HTR-8/SVneo (cell line): Measurements from ENCODE around the gene PALLD.

Source experiments
- DNase-seq: peaks from one replicate; pipeline ENCODE4 v3.0.0; 2011; ENCODE audit warnings: low spot score, mixed read lengths; ENCODE audit not compliant: insufficient read length
- FAIRE-seq: peaks from 2 replicates; lab custom pipeline; 2011; peaks lifted over from hg19 to GRCh38; lab: Jason Lieb, UNC

Gene PALLD

GRCh38 chr4:168853770-168854169 lies 356.9 kb downstream of the PALLD start:
- peak; percentile 40 for FAIRE-seq

DNA sequence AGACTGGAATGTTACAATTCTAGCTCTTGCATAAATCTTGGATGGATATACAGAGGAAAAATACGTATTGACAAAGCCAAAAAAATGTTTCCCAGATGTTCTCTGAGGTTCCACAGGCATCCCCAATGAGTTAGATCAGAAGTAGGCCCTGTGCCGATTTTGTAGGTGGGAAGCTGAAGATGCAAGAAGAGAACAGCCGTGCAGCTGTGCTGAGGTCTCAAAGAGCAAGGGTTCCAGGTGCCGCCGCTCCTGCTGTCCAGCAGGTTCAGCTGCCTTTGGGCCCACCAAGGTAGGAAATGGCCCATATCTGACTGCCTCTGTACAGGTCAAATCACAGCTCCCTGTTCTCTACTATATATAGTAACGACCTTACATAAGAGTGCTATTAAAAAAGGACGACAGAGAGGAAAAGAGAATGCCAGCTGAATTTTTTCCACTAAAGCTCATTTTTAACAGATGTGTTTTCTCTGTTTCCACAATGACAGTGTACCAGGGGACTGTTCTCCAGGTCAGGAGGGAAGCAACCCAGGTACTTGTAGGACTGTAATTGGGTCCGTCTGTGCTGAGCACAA lies 357.6 kb downstream of the PALLD start:
- FAIRE-seq (no peak), DNase-seq (no peak)

More at GRCh38 chr4:168853770-168854169, 356.9 kb downstream of the PALLD start:
- DNase-seq, result no peak

GRCh38 chr4:168856312-168856711 lies 359.5 kb downstream of the PALLD start:
- FAIRE-seq (no peak), DNase-seq (no peak)

DNA sequence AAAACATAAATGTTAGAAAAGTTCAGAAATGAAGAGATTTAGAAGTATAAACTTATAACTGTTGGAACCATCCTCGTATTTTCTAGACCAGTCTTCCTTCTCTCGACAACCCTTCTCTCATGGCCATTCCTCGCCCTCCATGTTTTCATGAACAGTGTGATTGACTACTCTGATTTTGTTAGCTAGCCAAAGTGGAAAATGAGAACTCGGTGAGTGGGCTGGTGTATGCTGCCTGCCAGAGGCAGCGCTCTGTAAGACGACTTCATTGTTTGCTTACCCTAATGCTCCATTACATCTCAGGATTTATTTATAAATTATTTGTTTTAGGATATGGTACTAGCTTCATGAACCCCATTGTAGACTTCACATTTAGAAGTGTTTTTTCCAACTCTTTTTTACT lies 360.2 kb downstream of the PALLD start:
- FAIRE-seq (no peak), DNase-seq (no peak)

GRCh38 chr4:168857546-168858314 lies 360.9 kb downstream of the PALLD start:
- FAIRE-seq (no peak), DNase-seq (no peak)

GRCh38 chr4:168859100-168859499 lies 362.2 kb downstream of the PALLD start:
- DNase-seq (no peak), FAIRE-seq (no peak)

DNA sequence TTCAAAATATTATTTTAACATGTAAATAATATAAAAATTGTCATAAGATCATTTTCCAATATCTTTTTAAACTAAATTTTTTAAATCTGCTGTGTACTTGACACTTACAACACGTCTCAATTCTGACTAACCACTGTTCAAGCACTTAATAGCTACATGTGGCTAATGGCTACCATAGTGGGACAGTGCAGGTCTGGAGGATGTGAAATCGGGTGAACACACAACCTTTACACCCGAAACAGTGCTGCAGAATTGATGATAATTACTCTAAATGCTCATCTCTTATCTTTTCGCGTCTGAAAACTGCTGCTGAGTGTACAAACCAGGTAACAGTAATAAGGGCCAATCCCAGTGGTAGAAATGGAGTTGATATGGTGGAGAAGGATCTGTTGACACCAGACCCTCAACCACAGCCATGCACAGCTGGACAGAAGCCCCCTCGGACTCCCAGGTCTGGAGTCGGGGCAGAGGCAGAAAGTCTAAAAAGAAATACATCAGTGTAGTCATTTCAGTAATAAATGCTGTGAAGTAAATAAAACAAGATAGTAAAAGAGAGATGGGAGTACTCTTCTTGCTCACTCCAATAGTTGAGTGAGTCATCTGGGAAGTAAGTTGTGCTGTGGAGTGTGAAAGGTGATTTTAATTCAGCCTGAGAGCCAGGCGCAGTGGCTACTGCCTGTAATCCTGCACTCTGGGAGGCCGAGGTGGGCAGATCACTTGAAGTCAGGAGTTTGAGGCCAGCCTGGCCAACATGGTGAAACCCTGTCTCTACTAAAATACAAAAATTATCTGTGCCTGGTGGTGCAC lies 363.2 kb downstream of the PALLD start:
- FAIRE-seq, result no peak
- no peak for DNase-seq

DNA sequence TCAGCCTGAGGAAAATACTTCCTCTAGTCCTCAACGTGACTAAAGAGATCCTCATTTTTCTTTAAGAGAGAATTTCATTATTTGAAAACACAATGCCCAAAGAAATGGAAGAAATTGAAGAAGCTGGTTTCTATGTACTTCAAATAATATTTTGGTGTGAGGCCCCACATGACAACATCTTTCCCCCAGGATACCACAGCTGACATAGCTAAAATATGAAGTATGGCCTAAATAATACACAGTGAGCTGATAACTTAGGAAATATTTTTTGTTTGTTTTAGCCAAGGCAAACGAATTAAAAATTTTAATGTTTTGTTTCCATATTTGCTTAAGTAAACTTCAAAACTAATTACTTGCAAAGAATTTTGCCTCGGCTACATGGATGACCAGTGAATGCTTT lies 364.0 kb downstream of the PALLD start:
- FAIRE-seq, result no peak
- no peak for DNase-seq

DNA sequence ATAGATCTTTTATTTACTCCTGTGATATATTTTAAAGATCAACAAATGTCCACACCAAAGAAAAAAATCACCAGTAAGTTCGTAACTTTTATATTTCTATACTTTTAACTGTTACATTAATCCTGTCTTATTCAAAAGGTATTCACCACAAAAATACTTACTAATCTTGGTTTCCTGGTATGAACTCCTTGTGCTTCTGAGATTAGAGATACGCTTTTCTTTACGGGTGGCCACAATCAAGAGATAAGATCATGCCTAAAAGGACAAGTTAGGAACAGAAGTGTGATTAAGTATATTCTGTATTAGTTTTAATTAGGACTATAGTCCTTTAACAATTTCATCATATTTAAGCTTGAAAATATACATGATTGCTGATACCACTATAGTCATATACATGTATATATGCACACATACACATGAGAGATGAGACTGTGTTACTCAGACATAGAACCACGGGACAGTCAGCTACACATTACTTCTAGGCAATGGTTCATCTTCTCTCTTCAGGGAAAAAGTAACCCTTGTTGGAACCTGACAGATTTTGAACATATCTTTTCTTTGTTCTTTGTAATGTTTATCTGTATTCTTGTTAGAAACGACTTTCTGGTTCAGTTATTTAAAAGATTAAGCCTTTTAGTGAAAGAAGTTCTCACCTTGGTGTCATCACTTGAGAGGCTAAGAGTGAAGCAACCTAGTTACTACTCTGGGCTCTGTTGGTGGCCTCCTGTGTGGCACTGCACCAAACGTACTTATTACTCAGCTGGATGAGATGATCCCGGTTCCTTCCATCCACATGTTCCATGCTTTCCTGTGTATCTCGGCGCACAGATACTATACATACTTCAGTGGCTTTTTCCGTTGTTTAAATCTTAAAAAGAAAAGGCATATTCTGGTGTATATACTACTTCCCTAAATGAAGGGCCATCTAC lies 367.1 kb downstream of the PALLD start:
- DNase-seq (no peak), FAIRE-seq (no peak)

DNA sequence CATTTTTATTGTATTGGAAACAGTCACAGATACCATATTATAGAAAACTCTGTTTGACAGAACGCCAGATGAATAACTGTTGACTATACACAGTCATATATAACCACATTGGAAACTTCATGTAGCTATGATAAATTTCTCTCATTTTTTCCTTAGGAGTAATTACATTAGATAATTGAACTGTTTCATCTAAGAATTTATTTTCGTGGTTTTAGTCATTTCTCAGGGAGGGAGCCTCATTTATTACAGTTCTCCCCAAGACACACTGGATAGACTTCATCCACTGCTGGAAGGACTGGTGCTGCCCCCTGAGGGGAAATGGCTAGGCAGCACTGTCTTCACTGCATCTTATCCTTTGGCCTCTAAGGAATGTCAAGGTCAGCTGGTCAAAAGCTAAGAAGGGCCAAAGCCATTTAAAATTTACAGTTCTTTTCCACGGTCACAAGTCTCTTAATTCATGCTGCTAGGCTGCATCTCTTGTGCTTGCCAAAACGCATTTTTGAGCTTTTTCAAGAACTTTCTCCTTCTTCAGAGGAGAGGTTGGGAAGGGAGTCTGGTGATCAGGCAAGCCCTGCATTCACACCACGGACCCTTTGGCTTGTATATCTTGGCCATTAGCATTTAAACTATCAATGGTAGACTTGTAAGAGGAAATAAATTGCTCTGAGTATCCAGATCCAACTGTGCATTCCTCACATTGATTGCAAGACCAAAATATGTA lies 368.1 kb downstream of the PALLD start:
- DNase-seq (peak; percentile 49), FAIRE-seq (no peak)

GRCh38 chr4:168865854-168866253 lies 369.0 kb downstream of the PALLD start:
- DNase-seq (no peak), FAIRE-seq (no peak)

DNA sequence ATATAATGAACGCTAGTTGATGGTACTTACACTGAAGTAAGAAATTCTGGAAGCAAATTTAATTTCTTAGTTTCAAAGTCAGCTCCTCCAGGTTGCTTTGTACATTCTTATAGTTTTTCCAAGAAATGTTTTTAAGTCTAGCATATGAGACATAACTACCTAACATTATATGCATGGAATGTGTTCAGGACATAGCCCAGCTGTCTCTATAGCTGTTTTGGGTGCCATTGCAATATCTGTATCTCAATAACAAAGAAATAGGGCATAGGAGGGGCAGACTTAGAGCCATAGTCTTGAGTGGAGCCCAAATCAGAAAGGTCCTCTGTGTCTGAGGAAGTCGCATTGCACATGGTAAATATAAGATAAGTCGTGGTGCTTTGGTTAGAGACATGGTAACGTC lies 369.8 kb downstream of the PALLD start:
- DNase-seq (no peak), FAIRE-seq (no peak)

DNA sequence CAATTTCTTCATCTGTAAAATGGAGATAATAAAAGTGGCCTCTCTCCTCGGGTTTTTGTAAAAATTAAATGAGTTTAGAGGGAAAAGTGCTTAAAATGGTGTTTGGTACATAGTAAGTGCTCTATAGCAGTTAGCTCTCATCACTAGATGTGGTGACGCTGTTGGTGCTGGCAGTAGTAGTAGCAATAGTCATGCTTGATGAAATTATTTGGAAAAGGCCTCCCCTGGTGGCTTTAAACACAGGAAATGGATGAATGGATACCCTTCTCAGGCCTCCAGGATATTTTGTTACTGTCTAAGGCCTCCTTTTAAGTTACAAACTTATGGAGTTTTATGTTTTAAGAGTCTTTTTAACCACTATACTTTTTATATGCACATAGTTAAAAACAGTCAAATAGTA lies 370.3 kb downstream of the PALLD start:
- DNase-seq (no peak), FAIRE-seq (no peak)

GRCh38 chr4:168868044-168868781 lies 371.4 kb downstream of the PALLD start:
- peak; percentile 49 for FAIRE-seq
- peak; percentile 25 for DNase-seq

DNA sequence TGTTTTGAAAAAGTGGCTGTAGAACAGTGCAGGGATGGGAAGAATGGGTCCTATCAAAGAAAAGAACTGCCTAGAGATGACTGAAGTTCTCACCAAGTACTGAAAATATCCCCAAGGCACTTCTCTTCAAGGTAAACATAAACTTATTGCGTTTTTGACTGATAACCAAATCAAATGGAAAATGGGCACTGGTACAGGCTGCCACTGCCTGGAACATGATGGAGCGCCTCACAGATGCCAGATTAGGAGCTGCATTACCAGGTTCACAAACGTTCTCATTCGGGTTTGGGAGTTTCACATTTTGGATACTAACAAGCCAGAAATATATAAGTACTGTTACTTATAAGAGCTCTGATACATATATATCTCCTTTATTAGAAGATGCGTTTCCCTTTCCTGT lies 371.9 kb downstream of the PALLD start:
- DNase-seq (no peak), FAIRE-seq (no peak)

DNA sequence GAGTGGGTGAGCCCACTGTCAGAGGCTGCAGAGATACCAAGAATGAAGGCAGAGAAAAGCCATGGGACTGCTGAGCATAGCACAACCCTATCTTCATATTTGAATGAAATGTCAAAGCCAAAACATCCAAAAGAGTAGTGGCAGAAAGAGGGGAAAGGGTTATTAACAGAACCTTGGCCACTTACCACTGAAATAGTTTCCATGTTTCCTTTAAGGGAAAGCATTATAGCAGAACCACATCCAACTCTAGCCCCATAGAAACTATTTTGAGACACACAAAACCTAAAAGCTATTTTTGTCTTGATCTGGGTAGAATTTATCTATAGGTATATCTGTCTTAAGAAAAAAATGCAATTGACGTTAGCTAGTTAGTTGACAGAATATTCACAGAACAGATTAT lies 373.2 kb downstream of the PALLD start:
- no peak for FAIRE-seq

DNA sequence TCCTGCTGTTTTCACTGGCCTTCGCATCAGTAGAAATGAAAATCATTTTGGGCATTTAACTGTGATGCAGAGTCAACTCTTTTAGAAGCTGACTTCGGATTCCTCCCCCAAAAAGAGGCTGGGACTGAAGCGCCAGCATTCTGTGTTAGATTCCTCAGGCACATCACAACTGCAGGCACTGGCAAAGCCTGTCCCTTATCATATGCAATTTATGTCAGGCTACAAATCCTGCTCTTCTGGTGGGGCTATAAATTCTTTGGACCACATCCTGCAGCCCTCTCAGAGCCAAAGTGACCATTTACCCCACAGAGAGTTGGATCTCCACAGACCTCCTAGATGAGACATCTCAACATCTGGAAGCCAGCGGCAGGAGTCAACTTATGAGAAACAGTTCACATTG lies 374.8 kb downstream of the PALLD start:
- no peak for FAIRE-seq

More for the DNA sequence above, 373.2 kb downstream of the PALLD start:
- DNase-seq, result no peak

GRCh38 chr4:168874083-168874482 lies 377.2 kb downstream of the PALLD start:
- no peak for DNase-seq
- no peak for FAIRE-seq

More for the DNA sequence above, 374.8 kb downstream of the PALLD start:
- DNase-seq, result no peak

- DNase-seq, result no peak
- FAIRE-seq, result peak; percentile 42
Observed at GRCh38 chr4:168876106-168876505, 379.3 kb downstream of the PALLD start.
